GM23338 (cell line): ENCODE results near the gene UPF1. TPM values are rescaled to one million over a fixed set of nuclear protein-coding genes. Genes with fewer than 3 reads are reported as not detected.
"Not testable (repeated sequence)": the region's sequence is repeated elsewhere in the genome, so short reads cannot be mapped to it uniquely, and the experiment has no call there.

Experiments
- ATAC-seq: fragments of 200-7000 bp; cut with Tn5 transposase; 3 replicates; pipeline ENCODE4 v1.9.1; 2020
- DNase-seq: peaks from one replicate; pipeline ENCODE4 v3.0.0-alpha.2; 2015; ENCODE audit warnings: low spot score
- H2AFZ ChIP-seq: fragments of 200-600 bp; sonication (generic); 2 replicates; pipeline ENCODE4 v1.8.0; 2016; ENCODE audit warnings: antibody characterized with exemption, mild to moderate bottlenecking, moderate library complexity
- H3F3A ChIP-seq: fragments of 200-600 bp; sonication (generic); replicated peaks from 2 replicates; pipeline ENCODE4 v1.8.0; 2017; ENCODE audit warnings: antibody characterized with exemption, mixed run types, low read depth
- H3K27ac ChIP-seq: fragments of 200-600 bp; sonication (generic); 2 replicates; pipeline ENCODE4 v1.6.1; 2016; ENCODE audit warnings: low read depth
- H3K27me3 ChIP-seq: fragments of 200-600 bp; sonication (generic); 2 replicates; pipeline ENCODE4 v1.8.0; 2016; ENCODE audit warnings: mild to moderate bottlenecking, mixed run types, moderate library complexity; ENCODE audit not compliant: insufficient read depth
- H3K36me3 ChIP-seq: fragments of 200-600 bp; sonication (generic); 2 replicates; pipeline ENCODE4 v1.8.0; 2016; ENCODE audit warnings: mild to moderate bottlenecking; ENCODE audit not compliant: insufficient read depth
- H3K4me1 ChIP-seq: fragments of 200-600 bp; sonication (generic); 2 replicates; pipeline ENCODE4 v1.8.0; 2016; ENCODE audit warnings: mild to moderate bottlenecking, moderate library complexity; ENCODE audit not compliant: insufficient read depth
- H3K4me2 ChIP-seq: fragments of 200-600 bp; sonication (generic); 2 replicates; pipeline ENCODE4 v1.7.1; 2017; ENCODE audit warnings: mixed run types
- H3K4me3 ChIP-seq: fragments of 200-600 bp; sonication (generic); 2 replicates; pipeline ENCODE4 v1.6.1; 2016; ENCODE audit warnings: mixed run types
- H3K79me2 ChIP-seq: fragments of 200-600 bp; sonication (generic); replicated peaks from 2 replicates; pipeline ENCODE4 v1.8.0; 2017; ENCODE audit warnings: mild to moderate bottlenecking; ENCODE audit not compliant: insufficient read depth
- H3K9me2 ChIP-seq: fragments of 200-600 bp; sonication (generic); 2 replicates; pipeline ENCODE4 v1.8.0; 2017; ENCODE audit not compliant: insufficient read depth
- H4K20me1 ChIP-seq: fragments of 200-600 bp; sonication (generic); replicated peaks from 2 replicates; pipeline ENCODE4 v1.8.0; 2017; ENCODE audit warnings: mild to moderate bottlenecking; ENCODE audit not compliant: insufficient read depth
- H3K27ac Mint-ChIP-seq: 2 replicates; pipeline ENCODE4 v1.8.0; 2020; ENCODE audit warnings: inconsistent platforms, mild to moderate bottlenecking, moderate library complexity, mixed read lengths
- H3K27me3 Mint-ChIP-seq: 3 replicates; pipeline ENCODE4 v1.8.0; 2022; ENCODE audit warnings: low read depth, mild to moderate bottlenecking, moderate library complexity, mixed read lengths, inconsistent platforms; ENCODE audit not compliant: insufficient read depth, poor library complexity
- H3K36me3 Mint-ChIP-seq: 3 replicates; pipeline ENCODE4 v1.8.0; 2021; ENCODE audit warnings: low read depth, mild to moderate bottlenecking, inconsistent platforms, moderate library complexity, mixed read lengths
- H3K4me1 Mint-ChIP-seq: 3 replicates; pipeline ENCODE4 v1.8.0; 2020; ENCODE audit warnings: mild to moderate bottlenecking, inconsistent platforms, mixed read lengths
- H3K4me3 Mint-ChIP-seq: 3 replicates; pipeline ENCODE4 v1.8.0; 2021; ENCODE audit warnings: moderate library complexity, mild to moderate bottlenecking, inconsistent platforms, mixed read lengths
- H3K9me3 Mint-ChIP-seq: 3 replicates; pipeline ENCODE4 v1.8.0; 2020; ENCODE audit warnings: moderate library complexity, mild to moderate bottlenecking, inconsistent platforms, mixed read lengths
- CREB1 ChIP-seq: fragments of 250-450 bp; sonication (Bioruptor Pico); IDR thresholded peaks from 2 replicates; pipeline ENCODE4 v1.5.0; 2020; ENCODE audit warnings: low read depth, mild to moderate bottlenecking, moderate library complexity
- EZH2phosphoT487 ChIP-seq: fragments of 200-600 bp; sonication (generic); IDR thresholded peaks from one replicate; pipeline ENCODE4 v1.8.1; 2018; ENCODE audit warnings: antibody characterized with exemption; ENCODE audit not compliant: unreplicated experiment
- NANOG ChIP-seq: IDR thresholded peaks from 2 replicates; pipeline ENCODE4 v1.6.1; 2016; ENCODE audit warnings: antibody characterized with exemption, borderline replicate concordance
- POLR2AphosphoS5 ChIP-seq: IDR thresholded peaks from 2 replicates; pipeline ENCODE4 v1.6.1; 2016; ENCODE audit warnings: antibody characterized with exemption, low read depth
- ZNF331 ChIP-seq: fragments of 250-450 bp; sonication (Bioruptor Pico); IDR thresholded peaks from 2 replicates; pipeline ENCODE4 v1.5.0; 2020; ENCODE audit warnings: low read depth, mild to moderate bottlenecking, moderate library complexity
- ZNF462 ChIP-seq: fragments of 250-450 bp; sonication (Bioruptor Pico); IDR thresholded peaks from 2 replicates; pipeline ENCODE4 v1.5.0; 2020; ENCODE audit warnings: mild to moderate bottlenecking, moderate library complexity
- polyA plus RNA-seq: library from polyadenylated mRNA; unstranded; fragments of >200 nt; fragmentation: Nextera tagmentation; extraction: Ambion mirVana; gene quantifications from 2 replicates; pipeline ENCODE4 v1.2.1, GENCODE V29; 2016
- total RNA-seq: library from RNA; depleted of rRNA; stranded (reverse); fragments of >200 nt; shearing (Covaris generic); gene quantifications from 2 replicates; pipeline ENCODE4 v1.2.3, GENCODE V29; 2014
- TF ChIP-seq, protein P1 (sequence below), 2 experiments: fragments of 200-600 bp in 1 of 2; sonication (generic) in 1 of 2; conservative IDR thresholded peaks; 2 replicates each; pipeline versions ENCODE4 v1.5.1 to v1.6.1; 2016 to 2017; ENCODE audit warnings: antibody characterized with exemption in 2 of 2, low read depth in 2 of 2, mild to moderate bottlenecking in 2 of 2, moderate library complexity in 1 of 2

UPF1 gene
- total and polyA plus RNA-seq, 2 experiments from 2014 or later, result 13.8 to 138 TPM

DNA sequence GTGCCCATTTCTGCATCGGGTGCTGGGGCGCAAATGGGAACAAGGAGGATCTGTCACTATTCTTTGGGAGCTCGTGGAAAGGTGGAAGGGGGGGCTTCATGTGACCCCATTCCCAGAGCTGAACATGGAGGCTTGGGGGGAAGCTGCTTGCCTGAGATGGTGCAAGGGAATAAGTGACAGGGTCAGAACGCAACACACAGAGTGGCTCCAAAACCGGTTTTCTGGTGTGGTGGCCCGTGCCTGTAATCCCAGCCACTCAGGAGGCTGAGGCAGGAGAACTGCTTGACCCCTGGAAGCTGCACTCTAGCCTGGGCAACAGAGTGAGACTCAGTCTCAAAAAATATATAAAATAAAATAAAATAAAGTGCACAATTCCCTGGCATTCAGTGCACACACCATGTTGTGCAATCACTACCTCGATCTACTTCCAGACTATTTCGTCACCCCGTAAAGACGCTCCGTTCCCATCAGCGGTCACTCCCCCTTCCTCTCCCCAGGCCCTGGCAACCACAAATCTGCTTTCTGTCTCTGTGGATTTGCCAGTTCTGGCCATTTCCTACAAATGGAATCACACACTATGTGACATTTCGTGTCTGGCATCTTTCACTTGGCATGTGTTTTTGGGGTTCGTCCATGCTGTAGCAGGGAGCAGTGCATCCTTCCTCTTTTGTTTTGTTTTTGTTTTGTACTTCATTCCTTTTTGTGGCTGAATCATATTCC lies 22.4 kb upstream of the UPF1 start (continued):
- TF ChIP-seq, protein P1, sequence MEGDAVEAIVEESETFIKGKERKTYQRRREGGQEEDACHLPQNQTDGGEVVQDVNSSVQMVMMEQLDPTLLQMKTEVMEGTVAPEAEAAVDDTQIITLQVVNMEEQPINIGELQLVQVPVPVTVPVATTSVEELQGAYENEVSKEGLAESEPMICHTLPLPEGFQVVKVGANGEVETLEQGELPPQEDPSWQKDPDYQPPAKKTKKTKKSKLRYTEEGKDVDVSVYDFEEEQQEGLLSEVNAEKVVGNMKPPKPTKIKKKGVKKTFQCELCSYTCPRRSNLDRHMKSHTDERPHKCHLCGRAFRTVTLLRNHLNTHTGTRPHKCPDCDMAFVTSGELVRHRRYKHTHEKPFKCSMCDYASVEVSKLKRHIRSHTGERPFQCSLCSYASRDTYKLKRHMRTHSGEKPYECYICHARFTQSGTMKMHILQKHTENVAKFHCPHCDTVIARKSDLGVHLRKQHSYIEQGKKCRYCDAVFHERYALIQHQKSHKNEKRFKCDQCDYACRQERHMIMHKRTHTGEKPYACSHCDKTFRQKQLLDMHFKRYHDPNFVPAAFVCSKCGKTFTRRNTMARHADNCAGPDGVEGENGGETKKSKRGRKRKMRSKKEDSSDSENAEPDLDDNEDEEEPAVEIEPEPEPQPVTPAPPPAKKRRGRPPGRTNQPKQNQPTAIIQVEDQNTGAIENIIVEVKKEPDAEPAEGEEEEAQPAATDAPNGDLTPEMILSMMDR (conservative IDR thresholded peaks at IDR 0.05; ENCODE audit: low read depth in 2 of 2), result no peak
- TF ChIP-seq ZNF462 (CRISPR knock-in tag), result no peak
- TF ChIP-seq CREB1 (CRISPR knock-in tag), result no peak
- no peak for TF ChIP-seq NANOG
- no peak for TF ChIP-seq POLR2AphosphoS5
- no peak for TF ChIP-seq EZH2phosphoT487
- TF ChIP-seq ZNF331, result no peak

DNA sequence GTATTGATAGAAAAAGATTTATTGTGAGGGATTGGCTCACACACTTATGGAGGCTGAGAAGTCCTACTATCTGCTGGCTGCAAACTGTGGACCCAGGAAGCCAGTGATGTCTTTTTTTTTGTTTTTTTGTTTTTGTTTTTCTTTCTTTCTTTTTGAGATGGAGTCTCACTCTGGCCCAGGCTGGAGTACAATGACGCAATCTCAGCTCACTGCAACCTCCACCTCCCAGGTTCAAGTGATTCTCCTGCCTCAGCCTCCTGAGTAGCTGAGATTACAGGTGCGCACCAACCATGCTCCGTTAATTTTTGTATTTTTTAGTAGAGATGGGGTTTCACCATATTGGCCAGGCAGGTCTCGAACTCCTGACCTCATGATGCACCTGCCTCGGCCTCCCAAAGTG lies 20.1 kb upstream of the UPF1 start:
- H3K4me1 ChIP-seq, H3F3A ChIP-seq, ATAC-seq, H3K27ac ChIP-seq, H3K79me2 ChIP-seq, H3K9me2 ChIP-seq, H2AFZ ChIP-seq, H3K4me3 ChIP-seq, DNase-seq, H3K9me3 Mint-ChIP-seq, H3K4me2 ChIP-seq, H4K20me1 ChIP-seq, H3K27ac Mint-ChIP-seq, H3K4me1 Mint-ChIP-seq, H3K36me3 Mint-ChIP-seq, H3K36me3 ChIP-seq, H3K4me3 Mint-ChIP-seq: not testable (repeated sequence)
- peaks cover 50% of the 10 kb centered on the region for H3K27me3 ChIP-seq
- H3K27me3 Mint-ChIP-seq, result peaks cover 13% of the 10 kb centered on the region
